NCI-H1092 (cell line): ENCODE data around the gene ACAP2.
"Not testable (repeated sequence)": the region's sequence is repeated elsewhere in the genome, so short reads cannot be mapped to it uniquely, and the experiment has no call there.

Experiments used
- DNase-seq: peaks from one replicate; lab custom pipeline; 2025; lab: John Stamatoyannopoulos, UW

The ACAP2 gene

DNA sequence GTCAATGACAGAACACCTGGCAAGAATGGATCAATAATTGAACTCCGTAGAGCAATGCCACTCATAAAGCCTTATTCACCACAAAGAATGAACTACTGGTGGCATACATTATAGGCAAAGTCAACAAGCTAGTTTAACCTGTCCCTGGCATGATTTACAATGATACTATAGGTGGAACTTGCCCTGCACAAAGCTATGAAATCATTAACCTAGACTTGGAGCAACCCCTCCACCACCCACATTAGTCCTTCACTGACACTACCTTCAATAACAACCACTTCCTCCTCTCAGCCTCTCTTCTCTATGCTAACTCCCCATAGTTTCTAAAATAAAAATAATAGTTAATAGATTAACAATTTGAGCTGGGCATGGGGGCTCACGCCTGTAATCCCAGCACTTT is 54.4 kb downstream of the ACAP2 start:
- no peak for DNase-seq

DNA sequence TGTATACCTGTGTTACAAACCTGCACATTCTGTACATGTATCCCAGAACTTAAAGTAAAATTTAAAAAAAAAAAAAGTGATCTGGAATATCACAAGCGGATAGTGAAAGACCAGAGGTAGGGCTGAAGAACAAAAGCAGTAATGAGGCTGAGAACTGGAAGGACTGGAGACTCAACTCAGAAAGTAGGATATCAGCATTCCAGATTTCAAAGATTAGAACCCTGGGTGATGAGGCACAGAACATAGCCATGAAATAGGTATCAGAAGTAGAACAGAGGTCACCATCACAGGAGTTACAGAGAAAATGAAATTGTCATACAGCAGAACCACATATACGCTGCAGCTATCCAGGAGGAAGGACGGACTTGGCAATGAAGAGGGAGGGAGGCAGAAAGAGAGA is 56.1 kb downstream of the ACAP2 start:
- DNase-seq, result no peak

DNA sequence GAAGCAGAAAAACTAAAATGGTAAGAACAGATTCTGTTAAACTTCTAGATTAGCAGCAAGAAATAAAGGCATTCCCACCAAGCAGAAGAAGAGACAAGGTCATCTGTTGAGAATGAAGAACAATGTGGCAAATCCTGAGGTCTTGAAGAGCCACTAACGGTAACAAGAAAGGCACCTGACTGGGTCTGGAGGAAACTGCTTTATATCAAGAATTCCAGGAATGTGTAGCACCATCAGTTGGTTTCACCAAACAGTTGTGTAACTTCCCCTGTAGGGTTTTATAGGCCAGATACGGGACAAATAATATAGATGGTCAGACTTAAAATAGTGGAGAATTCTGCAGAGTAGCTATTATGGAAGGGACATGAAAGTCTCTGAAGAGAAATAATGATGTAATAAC is 57.3 kb downstream of the ACAP2 start:
- DNase-seq, result no peak

DNA sequence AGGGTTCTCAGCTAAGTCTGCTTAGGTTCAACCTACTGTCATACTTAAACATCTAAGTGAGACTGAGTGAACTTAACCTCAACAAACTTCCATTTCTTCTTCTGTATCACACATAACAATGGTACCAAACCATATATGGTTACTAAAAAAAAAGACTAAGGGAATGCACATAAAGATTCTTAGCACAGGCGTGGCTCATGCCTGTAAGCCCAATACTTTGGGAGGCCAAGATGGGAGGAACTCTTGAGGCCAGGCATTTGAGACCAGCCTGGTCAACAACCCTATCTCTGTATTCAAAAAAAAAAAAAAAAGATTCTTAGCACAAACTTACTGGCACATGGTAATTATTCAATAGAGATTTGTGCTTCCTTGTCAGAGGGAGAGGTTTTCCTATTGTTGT is 57.9 kb downstream of the ACAP2 start:
- DNase-seq, result no peak

DNA sequence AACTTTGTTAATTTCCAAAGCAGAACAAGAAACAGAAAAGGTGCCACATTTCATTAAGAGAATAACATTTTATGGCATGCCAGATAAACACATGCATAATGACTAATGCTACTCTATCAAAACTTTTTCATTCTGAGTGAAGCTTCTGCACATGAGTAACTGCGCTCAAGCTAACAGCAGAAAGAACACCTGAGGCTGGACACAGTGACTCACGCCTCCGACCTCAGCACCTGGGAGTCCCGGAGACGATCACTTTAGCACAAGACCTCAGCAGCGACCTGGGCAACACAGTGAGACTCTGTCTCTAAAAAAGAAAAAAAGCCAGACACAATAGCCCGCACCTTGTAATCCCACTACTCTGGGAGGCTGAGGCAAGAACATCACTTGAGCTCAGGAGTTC is 70.6 kb downstream of the ACAP2 start:
- no peak for DNase-seq

DNA sequence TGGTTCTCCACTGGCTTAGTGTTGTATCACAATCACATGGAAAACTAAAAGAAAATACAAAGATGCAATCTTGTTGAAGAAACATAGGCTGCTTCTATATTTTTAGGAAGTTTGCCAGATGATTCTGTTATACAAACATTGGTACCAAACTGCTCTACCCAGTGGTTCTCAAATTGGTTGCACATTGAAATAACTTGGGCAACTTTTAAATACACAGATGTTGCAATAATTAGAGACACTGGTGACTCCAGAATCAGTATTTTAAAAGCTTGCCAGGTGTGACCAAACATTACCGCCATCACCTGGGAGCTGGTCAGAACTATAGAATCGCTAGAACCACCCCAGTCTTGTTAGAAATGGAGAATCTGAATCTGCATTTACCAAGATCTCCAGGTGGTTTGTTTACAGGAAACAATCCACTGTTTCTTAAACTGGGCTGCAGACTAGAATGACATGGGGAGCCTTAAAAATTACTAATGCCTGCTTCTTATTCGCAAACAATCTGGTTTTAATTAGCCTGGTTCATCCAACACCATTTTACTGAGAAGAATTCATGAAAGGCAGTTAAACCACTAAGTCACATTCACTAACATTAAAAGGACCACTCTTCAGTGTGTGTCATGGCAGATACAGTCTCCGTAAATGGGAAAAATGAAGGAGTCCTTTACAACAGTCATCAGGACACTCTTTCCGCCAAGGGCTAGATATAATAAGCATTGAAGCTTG is 76.5 kb downstream of the ACAP2 start:
- no peak for DNase-seq

DNA sequence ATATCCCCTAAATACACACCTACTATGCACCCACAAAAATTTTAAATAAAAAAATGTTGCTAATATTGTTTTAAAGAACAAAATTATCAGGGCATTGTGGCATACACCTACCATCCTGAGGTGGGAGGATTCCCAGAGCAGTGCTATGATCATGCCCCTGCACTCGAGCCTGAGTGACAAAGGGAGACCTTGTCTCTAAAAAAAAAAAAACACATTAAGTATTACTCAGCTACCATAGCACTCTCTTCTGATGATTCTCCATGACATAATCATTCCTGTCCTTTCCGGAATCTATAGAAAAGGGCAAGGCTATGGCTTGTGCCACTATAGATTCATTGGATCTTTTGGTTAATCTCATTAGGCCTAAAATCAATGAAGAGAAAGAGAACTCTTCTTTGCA is 77.4 kb downstream of the ACAP2 start:
- no peak for DNase-seq

DNA sequence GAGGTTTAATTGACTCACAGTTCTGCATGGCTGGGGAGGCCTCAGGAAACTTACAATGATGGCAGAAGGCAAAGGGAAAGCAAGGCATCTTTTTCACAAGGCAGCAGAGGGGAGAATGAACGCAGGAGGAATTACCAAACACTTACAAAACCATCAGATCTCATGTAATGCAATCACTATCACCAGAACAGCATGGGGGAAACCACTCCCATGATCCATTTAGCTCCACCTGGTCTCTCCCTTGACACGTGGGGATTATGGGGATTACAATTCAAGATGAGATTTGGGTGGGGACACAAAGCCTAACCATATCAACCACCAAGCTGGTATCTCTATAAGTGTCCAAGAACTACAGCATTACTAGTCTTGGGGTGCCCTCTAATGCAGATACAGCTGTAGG is 85.0 kb downstream of the ACAP2 start:
- DNase-seq, result not testable (repeated sequence)

DNA sequence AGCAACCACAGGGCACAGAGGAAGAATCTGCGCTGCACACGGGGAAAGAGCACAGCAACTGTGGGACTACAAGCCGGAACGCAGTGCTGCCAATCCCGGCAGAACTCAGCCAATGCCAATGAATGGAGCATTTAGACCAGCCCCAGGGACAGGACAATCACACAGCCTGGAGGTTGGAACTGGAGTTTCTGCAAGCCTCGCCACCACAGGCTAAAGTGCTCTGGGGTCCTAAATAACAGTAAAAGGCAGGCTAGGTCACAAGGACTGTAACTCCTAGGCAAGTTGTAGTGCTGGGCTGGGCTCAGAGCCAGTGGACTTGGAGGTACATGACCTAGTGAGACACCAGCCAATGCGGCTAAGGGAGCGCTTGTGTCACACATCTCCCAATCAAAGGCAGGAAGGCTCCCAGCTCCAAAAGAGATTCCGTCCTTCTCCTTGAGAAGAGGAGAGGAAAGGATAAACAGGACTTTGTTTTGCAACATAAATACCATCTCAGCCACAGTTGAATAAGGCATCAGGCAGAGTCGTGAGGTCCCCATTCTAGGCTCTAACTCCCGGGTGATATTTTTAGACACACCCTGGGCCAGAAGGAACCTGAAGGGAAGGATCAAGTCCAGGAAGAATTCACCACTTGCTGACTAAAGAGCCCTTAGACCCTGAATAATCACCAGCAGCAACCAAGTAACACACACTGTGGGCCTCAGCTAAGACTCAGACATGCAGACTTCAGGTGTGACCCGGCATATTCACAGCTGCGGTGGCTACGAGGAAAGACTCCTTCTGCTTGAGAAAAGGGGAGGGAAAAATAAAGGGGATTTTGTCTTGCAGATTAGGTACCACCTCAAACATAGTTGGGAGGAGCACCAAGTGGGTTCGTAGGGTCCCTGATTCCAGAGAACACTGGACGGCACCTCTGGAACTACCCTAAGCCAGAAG is 86.4 kb downstream of the ACAP2 start:
- no peak for DNase-seq

DNA sequence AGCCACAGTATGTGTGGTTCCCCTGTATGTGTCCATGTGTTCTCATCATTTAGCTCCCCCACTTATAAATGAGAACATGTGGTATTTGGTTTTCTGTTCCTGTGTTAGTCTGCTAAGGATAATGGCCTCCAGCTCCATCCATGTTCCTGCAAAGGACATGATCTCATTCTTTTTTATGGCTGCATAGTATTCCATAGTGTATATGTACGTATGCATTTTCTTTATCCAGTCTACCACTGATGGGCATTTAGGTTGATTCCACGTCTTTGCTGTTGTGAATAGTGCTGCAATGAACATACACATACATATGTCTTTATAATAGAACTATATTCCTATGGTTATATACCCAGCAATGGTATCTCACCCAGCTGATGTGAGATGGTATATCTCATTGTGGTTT is 88.8 kb downstream of the ACAP2 start:
- DNase-seq, result not testable (repeated sequence)

DNA sequence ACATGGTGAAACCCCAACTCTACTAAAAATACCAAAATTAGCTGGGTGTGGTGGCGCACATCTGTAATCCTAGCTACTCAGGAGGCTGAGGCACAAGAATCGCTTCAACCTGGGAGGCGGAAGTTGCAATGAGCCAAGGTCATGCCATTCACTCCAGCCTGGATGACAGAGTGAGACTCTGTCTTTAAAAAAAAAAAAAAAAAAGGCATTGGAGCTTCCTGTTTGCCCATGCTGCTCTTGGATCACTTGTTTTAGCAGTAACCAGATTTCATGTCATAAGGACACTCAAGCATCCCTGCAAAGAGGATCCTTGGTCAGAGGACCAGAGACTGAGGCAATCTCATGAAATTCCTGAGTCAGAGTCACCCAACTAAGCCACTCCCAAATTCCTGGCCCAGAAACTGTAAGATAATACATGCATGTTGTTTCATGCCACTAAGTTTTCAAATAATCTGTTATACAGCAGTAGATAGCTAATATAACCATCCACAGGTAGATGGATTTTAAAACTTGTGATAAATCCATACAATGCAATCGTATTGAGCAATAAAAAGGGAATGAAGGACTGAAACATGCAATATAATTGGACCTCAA is 89.8 kb downstream of the ACAP2 start:
- no peak for DNase-seq

DNA sequence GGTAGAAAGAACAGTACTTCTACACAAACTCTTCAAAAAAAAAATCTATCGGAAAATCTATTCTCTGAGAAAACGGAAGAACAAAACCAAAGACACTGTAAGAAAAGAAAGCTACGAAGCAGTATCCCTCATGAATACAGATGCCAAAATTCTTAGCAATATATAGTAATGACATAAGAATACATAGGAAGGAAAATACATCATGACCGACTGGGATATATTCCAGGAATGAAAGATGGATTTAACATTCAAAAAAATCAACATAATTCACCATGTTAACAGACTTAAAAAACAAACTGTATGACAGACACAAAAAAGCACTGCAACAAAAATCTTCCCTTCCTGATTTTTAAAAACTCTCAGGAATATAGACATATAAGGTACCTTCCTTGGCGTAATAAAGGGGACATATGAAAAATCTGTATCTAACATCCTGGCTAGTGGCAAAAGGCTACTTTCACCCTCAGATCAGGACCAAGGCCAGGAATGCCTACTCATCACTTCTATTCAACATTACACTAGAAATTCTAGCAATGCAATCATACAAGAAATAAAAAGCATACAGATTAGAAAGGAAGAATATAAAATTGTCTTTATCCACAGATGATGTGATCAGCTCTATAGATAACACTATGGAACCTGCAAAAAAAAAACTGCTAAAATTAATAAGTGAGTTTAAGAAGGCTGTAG is 94.2 kb downstream of the ACAP2 start:
- DNase-seq, result no peak

DNA sequence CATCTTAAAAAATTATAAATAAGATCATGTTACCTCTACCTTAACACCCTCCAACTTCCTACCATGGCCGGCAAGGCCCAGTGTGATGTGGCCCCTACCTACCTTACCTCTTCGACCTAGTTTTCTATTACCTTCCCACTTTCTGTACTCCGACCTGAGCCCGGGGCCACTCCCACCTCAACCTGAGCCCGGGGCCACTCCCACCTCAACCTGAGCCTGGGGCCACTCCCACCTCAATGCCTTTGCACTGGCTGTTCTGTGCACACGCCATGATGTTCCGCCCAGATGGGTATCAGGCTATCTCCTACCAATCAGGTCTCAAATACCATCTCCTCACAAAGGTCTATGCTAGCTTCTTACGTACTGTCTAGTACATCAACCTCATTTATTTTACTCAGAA is 105.1 kb downstream of the ACAP2 start:
- DNase-seq, result no peak

DNA sequence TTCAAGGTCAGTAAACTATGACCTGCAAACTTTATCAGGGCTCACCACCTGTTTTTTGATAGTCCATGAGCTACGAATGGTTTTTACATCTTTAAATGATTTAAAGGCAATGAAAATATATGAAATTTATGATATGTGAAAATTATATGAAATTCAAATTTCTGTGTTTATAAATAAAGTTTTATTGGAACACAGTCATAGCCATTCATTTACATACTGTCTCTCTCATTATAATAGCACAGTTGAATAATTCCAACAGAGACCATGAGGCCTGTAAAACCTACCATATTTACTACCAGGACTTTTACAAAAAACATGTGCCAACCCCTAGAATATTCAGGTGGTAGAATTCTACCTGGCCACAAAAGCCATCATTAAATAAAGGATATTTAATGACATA is 107.9 kb downstream of the ACAP2 start:
- no peak for DNase-seq

DNA sequence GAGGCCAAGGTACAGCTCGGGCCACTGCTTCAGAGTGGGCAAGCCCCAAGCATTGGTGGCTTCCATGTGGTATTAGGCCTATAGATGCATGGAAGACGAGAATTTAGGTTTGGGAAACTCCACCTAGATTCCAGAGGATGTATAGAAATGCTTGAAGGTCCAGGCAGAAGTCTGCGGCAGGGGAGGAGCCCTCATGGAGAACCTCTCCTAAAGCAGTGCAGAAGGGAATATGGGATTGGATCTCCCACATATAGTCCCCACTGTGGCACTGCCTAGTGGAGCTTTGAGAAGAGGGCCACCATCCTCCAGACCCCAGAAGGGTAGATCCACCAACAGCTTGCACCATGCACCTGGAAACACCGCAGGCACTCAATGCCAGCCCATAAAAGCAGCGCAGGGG is 123.8 kb downstream of the ACAP2 start:
- no peak for DNase-seq

DNA sequence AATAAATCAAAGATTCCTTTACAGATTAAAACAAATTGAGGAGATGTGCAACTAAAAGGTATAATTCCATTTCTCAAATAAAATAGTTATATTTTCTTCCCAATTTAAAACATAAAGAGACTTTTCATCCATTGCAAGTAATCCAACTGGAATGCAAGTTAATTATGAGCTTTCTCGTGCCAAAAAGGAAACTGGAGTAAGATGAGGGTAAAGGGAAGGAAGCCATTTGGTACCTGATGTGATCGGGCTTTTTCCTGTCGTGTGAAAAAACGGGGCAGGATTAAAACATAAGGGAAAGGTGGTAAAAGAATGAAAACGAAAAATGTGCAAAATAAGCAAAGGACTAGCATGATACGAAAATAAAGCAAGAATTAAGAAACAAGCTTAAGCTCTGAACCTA is 130.1 kb downstream of the ACAP2 start:
- DNase-seq, result no peak

DNA sequence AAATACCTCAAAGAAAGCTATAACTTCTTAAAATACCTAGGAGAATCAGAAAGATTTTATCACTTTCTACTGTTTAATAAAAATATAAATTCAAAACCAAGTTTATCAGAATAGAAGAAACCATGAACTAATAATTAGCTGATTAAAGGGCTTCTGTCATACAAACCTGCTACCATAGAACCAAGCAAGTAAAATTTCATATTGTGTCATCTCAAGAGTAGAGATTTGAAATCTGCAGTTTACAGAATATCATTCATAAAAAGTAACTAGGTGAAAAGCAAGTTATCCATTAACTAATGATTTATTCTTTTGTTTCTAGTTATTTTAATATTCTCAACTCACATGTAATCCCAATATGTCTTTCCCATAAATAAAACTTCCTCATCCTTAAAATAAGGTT is 135.1 kb downstream of the ACAP2 start:
- no peak for DNase-seq

DNA sequence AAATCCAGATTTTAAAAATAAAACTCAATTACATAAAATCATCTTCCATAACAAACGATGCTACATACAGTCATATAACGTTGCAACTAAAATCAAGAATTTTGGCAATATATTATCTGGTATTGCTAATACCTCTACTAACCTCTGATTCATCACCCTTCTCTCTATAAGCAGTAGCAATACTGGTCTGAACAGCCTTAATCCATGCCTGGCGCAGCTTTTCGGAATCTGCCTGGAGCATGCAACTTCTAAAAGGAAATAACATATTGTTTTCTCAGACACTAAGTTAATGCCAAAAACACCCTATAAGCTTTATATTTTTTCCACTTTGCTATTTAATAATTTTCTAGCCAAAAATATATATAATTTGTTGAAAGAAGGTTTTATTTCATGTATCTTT is 136.5 kb downstream of the ACAP2 start:
- no peak for DNase-seq

DNA sequence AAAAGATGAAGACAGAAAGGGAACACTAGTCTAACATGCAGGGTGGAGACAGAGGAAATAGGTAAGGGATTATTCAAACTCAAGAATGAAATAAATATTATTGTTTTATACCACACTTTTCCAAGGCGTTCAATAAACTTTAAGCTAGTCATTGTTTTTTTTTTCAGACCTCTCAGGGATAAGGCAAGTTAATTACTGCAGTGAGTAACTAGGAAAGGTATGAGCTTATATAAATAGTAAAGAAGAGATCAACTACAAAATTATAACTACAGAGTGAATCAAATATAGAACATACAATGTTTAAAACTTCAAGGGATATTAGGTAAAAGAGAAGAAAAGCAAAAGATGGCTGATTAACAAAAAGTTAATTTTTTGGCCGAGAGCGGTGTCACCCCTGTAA is 140.4 kb downstream of the ACAP2 start:
- DNase-seq, result no peak

DNA sequence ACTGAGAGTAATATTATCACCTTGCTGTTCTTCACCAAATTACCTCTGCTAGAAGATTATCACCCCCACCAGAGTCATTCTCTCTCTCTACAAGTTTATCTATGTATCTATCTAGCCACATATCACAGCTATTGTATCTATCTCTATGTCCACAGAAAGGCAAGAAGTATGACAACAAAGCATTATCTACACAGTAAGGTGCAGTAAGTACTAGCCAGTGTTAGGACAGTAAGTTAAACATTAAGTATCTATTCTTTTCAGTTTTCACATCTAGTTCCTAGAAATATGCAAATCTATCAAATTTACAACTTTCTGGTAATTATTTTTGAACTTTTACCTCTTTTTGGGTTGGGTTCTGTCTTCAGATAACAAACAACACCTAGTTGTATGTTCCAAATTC is 145.4 kb downstream of the ACAP2 start:
- no peak for DNase-seq

DNA sequence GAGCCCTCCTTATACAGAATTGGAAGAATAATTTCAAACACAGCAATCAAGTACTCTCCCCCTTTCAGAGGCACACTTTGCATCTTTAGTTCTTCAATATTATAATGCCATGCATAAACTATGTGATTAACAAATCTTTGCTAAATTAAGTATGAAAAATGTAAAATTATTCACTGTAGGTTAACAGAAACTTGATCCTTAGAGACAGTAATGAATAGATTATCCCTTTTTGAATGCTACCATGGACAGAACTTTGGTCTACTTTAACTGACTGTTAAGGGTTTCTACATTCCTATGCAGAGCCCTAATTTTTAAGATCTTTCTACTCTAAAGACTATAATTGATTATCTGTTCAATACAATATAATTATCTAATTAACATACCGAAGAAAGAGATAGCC is 146.2 kb downstream of the ACAP2 start:
- DNase-seq, result no peak

DNA sequence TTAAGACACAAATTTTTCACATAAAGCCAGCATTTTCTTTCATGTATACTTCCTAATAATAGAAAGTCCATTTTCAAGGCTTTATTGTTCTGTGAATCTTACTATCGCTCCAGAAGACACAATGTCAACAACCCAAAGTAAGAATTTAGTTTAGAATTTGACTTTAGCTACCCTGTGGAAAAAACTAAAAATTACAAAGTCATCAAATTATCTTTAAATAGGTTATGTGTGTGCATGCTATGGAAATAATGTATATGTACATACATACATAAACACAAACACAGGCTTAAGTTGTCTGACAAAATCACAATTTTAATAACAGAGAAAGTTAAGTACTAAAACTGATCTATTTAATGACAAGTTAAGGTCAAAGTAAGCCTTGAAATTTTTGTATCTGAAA is 151.7 kb downstream of the ACAP2 start:
- no peak for DNase-seq

DNA sequence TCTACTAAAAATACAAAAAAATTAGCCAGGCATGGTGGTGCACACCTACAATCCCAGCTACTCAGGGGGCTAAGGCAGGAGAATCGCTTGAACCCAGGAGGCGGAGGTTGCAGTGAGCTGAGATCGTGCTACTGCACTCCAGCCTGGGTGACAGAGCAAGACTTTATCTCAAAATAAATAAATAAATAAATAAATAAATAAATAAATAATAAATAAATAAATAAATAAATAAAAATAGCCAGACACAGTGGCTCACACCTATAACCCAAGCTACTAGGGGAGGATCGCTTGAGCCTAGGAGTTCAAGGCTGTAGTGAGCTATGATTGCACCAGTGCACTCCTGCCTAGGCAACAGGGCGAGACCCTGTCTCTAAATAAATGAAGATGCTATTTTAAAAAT is 152.2 kb downstream of the ACAP2 start:
- not testable (repeated sequence) for DNase-seq
